ENCODE measurements around the gene PLOD1.

The PLOD1 gene

DNA sequence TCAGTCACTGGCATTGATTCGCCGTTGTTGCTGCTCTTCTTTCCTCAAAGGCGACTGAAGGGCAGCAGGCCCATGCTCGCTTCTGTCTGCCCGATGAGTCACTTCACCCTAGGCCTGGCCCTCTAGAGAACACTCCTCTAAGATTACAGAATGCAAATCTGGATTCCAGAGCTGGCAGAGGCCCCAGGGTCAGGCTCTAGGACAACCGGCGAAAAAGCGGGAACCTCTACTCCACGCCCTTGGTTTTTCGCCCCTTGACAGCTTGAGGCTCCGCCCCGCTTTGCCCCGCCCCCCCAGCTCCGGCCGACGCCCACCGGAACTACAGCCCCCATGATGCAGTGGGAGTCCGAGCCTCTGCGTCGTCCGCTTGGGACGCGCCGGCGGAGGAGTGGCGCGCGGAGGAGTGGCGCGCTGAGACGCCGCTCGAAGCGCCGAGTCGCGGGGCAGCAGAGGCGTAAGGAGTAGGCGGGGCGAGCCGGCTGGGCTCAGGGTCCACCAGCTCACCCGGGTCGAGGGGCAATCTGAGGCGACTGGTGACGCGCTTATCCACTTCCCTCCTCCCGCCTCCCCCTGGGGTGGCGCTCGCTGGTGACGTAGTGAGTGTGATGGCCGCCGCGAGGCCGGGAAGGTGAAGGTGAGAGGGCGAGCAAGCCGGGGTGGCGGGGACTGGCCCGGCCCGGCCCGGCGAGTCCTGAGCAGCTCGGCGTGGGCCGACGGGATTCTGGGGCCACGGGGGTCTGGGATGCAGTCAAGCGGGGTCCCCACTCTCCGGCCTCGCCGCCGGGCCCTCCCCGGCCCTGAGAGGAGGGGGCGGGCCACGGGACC is 45.5 kb downstream of the PLOD1 start, which contains the start of gene MFN2:
Gene MFN2 (plus strand): TSS at position 594 of the 825 bp plus-strand sequence. CDS start 8,725 bp downstream, outside the sequence.
- CTCF ChIA-PET, result interaction anchor here (0.8 to 1.2 kb wide), 2 partner anchors 12 to 51 kb away, joined by 3 read pairs; no protein-coding TSS in a partner anchor
- peak; percentile 64 for DNase-seq (ENCODE audit: low read depth, low spot score)
- TF ChIP-seq, protein P1, sequence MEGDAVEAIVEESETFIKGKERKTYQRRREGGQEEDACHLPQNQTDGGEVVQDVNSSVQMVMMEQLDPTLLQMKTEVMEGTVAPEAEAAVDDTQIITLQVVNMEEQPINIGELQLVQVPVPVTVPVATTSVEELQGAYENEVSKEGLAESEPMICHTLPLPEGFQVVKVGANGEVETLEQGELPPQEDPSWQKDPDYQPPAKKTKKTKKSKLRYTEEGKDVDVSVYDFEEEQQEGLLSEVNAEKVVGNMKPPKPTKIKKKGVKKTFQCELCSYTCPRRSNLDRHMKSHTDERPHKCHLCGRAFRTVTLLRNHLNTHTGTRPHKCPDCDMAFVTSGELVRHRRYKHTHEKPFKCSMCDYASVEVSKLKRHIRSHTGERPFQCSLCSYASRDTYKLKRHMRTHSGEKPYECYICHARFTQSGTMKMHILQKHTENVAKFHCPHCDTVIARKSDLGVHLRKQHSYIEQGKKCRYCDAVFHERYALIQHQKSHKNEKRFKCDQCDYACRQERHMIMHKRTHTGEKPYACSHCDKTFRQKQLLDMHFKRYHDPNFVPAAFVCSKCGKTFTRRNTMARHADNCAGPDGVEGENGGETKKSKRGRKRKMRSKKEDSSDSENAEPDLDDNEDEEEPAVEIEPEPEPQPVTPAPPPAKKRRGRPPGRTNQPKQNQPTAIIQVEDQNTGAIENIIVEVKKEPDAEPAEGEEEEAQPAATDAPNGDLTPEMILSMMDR (IDR thresholded peaks at IDR 0.05; ENCODE audit: insufficient read depth, low read length, missing control alignments), result no peak
- POLR2A ChIA-PET, result interaction anchor here (0.7 to 6.2 kb wide), 8 partner anchors 19 to 99 kb away, joined by 3 to 46 read pairs (median 4); partner anchors contain the start of genes MIIP and PLOD1
- peak within 1 kb of the TSS; percentile 94 for H3K4me3 ChIP-seq (ENCODE audit: low read depth, low read length)

DNA sequence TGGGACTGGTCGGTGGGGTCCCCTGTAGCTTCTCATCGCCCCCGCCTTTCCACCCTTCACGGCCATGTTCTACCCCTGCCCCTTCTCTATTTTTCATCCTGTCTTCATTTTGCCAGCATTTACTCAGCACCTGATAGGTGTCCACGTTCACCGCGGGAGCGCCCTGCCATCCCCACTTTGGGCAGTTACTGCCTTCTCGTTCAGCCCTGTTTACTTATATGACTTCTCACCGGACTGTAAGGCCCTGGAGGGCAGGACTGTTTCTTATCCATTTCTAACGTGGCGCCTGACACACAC is 46.1 kb downstream of the PLOD1 start:
- peak overlapping the region; percentile 94 for H3K4me3 ChIP-seq (ENCODE audit: low read depth, low read length)
- DNase-seq (ENCODE audit: low read depth, low spot score), result no peak
- POLR2A ChIA-PET, result interaction anchor here (1.0 to 6.2 kb wide), 5 partner anchors 39 to 99 kb away, joined by 3 to 46 read pairs (median 6); partner anchors contain the start of genes MIIP and PLOD1
- TF ChIP-seq, protein P1 (IDR thresholded peaks at IDR 0.05; ENCODE audit: insufficient read depth, low read length, missing control alignments), result no peak
- CTCF ChIA-PET, result interaction anchor here (0.8 to 1.2 kb wide), 3 partner anchors 12 to 50 kb away, joined by 3 to 4 read pairs (median 3); no protein-coding TSS in a partner anchor

DNA sequence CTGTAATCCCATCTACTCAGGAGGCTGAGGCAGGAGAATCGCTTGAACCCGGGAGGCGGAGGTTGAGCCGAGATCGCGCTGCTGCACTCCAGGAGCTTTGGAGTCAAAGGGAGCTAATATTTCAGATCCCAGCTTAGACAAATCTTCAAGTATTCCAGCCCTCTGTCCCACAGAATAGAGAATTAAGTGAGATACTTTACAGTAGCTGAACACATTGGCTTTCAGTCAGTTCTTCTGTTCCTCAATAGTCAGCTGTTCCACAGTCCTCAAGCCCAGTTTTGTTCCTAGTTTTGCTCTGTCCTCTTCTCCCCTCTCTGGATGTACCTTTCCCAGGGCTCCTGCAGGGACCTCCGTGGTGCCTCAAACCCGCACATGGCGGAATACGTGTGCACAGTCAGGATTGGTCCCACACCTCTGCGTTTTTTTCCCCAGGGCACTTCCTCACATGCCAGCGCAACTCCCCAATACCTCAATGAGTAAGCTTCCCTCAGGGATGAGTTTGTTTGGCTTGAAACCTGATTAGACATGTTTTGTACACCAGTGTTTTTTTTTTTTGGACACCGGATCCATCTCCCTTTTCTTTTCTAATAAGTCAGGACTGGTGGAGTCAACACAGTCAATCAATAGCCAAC is 47.0 kb downstream of the PLOD1 start:
- no peak for DNase-seq (ENCODE audit: low read depth, low spot score)
- POLR2A ChIA-PET, result interaction anchor here (0.6 to 6.2 kb wide), 4 partner anchors 38 to 98 kb away, joined by 3 to 46 read pairs (median 4); partner anchors contain the start of gene MIIP
- TF ChIP-seq, protein P1 (IDR thresholded peaks at IDR 0.05; ENCODE audit: insufficient read depth, low read length, missing control alignments), result no peak
- H3K4me3 ChIP-seq (ENCODE audit: low read depth, low read length), result peak overlapping the region; percentile 94
- CTCF ChIA-PET, result interaction anchor here (0.9 to 2.3 kb wide), 4 partner anchors 21 to 143 kb away, joined by 3 to 8 read pairs (median 4); no protein-coding TSS in a partner anchor

DNA sequence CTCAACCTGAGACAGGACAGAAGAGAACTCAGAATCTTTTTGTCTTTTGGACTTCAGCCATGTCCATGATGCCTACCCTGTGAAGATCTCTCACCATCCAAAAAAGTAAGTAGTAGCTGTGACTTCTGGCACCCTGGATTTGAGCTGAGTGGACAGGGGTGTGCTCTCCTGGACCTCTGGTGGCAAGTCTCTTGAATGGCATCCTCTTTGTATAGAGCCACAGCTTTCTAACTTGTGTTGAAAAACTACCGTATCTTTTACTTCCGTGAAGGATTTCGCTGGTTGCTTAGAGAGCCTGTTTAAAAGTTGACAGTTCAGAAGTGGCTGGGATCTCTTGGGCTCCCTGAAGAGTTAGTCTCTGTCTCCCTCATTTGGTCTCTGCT is 47.5 kb downstream of the PLOD1 start:
- H3K4me3 ChIP-seq (ENCODE audit: low read depth, low read length), result no peak overlapping the region
- CTCF ChIA-PET, result interaction anchor here (0.9 to 2.3 kb wide), 3 partner anchors 25 to 144 kb away, joined by 3 to 8 read pairs (median 4); no protein-coding TSS in a partner anchor

DNA sequence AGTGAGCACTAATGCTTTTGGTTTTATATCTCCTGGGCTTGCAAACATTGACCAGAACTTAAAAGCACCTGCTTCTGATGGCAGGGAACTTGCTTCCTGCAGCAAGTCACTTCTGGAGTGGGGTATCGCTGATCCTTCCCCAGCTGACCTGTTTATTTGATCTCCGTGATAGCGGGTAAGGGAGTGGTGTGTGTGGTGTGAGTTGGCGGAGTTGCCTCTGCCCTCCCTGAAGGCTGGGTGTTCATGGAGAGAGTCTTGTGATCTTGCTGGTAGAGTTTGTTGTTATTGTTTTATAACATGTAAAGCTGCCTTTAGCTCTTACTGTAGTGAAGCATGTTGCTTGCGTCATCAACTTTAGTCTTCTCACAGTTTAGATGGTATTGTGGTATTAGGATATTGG is 49.6 kb downstream of the PLOD1 start:
- ChIA-PET CTCF (interaction anchor here (2.3 to 4.4 kb wide), 2 partner anchors 16 to 146 kb away, joined by 8 to 25 read pairs; no protein-coding TSS in a partner anchor), POLR2A (interaction anchor here (0.7 to 6.2 kb wide), 3 partner anchors 8 to 75 kb away, joined by 3 to 46 read pairs (median 3); partner anchors contain the start of gene MIIP)
- DNase-seq (ENCODE audit: low read depth, low spot score), result no peak
- H3K4me3 ChIP-seq (ENCODE audit: low read depth, low read length), result no peak overlapping the region
- TF ChIP-seq, protein P1 (IDR thresholded peaks at IDR 0.05; ENCODE audit: insufficient read depth, low read length, missing control alignments), result no peak

More for the DNA sequence above, 47.5 kb downstream of the PLOD1 start:
- DNase-seq (ENCODE audit: low read depth, low spot score), result no peak
- POLR2A ChIA-PET, result interaction anchor here (0.6 to 6.2 kb wide), 3 partner anchors 37 to 73 kb away, joined by 3 to 46 read pairs (median 4); partner anchors contain the start of gene MIIP
- TF ChIP-seq, protein P1 (IDR thresholded peaks at IDR 0.05; ENCODE audit: insufficient read depth, low read length, missing control alignments), result peak; percentile 20
